Measurements from ENCODE around the gene PDGFA.

The PDGFA gene

DNA sequence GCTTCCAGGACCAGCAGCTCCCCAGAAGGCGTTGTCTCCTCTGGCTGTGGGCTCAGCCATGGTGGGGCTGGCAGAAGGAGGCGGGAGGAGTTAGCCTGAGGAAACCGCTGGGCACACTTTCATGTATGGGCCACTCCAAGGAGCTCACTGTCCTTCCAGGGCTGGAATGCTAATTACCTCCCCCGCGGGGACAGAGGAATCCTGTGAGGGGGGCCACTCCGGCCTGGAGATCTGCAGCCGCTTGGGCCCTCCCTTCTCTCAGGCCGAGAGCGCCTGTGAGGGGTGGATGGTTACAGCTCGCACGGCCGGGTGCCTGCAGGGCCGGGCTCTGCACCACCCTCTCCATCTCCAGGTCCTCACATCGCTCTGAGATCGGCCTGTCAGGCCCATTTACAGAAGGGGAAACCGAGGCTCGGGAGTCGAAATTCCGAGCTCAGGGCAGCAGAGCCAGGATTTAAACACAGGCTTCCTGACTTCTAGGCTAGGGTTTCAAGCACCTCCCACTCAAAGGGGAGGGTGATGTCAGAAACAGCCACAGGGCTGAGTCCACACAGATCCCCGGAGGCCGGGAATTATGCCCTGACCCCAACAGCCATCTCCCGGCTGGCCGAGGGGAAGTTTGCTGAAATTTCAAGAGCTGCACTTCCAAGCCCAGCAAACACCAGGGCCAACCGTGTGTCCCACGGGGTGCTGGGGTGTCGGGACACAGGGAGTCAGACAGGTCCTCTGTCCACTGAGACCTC lies 59.1 kb downstream of the PDGFA start:
- DNase-seq (ENCODE audit: low read depth) = no peak

DNA sequence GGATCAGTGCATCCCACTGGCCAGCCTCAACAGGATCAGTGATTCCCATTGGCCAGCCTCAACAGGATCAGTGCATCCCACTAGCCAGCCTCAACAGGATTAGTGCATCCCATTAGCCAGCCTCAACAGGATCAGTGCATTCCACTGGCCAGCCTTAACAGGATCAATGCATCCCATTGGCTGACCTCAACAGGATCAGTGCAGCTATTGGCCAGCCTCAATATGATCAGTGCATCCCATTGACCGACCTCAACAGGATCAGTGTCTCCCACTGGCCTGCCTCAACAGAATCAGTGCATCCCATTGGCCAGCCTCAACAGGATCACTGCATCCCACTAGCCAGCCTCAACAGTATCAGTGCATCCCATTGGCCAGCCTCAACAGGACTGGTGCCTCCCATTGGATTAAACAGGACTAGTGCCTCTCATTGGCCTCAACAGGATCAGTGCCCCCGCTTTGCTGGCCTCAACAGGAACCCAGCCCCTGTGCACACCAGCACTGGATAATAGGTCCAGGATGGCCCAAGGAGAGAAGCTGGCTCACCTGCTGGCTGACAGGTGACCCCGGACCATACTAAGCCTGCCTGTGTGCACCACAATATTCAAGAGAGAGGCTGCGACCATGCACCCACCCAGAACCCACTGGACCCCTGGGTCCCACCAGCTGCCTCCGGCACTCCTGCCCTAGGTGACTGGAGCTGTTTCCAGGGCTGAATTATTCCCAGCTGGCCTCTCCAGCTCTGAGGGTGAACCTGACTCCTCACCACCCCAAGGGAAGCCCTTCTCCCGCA lies 59.9 kb downstream of the PDGFA start:
- DNase-seq (ENCODE audit: low read depth) = no peak

DNA sequence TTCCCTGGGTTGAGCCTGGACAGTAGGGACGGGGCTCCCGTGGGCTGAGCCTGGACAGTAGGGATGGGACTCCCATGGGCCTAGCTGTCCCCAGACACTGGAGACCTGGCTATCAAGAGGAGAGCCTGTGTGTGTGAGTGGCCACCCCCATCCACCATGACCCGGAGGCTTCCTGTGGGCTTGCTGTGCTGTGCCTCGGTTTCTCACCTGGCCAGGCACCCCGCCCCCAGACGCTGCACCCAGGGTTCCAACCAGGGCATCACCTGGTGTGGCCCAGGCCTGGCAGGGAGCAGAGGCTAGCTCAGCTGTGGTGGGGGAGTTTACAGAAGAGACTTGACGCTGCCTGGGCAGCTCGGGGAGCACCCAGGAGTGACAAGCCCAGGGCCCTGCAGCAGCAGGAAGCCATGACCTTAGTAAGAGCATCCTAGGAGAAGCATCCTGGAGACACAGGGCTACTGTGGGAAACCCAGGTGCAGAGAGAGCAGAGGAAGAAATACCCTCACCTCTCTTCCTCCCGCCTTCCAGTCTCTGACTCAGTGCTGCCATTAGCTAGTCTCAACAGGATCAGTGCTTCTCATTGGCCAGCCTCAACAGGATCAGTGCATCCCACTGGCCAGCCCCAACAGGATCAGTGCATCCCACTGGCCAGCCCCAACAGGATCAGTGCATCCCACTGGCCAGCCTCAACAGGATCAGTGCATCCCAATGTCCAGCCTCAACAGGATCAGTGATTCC lies 61.0 kb downstream of the PDGFA start:
- no peak for DNase-seq (ENCODE audit: low read depth)

- DNase-seq (ENCODE audit: low read depth) = no peak
Measured at GRCh38 chr7:457814-458510, 61.7 kb downstream of the PDGFA start.

GRCh38 chr7:455110-455928 lies 64.3 kb downstream of the PDGFA start:
- no peak for DNase-seq (ENCODE audit: low read depth)

- DNase-seq (ENCODE audit: low read depth) = no peak
Measured at GRCh38 chr7:454356-455109, 65.1 kb downstream of the PDGFA start.

- DNase-seq (ENCODE audit: low read depth) = no peak
Measured at GRCh38 chr7:453597-454306, 65.9 kb downstream of the PDGFA start.

- DNase-seq (ENCODE audit: low read depth) = no peak
Measured at GRCh38 chr7:452791-453455, 66.7 kb downstream of the PDGFA start.

DNA sequence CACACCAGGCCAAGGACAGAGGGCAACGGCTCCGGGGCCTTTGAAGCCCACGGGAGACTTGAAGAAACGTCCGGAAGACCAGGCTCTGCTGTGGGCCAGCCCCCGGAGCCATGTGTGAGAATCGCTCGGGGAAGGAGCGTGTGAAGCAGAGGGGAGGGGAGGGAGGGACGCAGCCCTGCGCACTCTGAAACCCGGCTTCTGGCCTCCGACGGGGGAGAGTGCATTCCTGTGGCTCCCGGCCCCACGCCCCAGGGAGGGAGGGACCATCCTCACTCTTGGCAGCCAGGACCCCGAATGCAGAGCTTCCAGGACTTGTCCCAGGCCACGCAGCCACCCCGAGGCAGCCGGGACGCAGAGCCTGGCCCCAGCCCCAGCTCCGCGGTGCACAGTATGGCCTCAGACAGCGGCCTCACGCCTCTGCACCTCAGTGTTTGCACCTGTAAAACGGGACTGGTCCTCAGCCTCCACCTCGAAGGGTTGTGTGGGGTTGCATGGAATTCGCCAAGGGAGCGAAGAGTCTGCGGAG lies 67.4 kb downstream of the PDGFA start:
- DNase-seq (ENCODE audit: low read depth) = no peak

DNA sequence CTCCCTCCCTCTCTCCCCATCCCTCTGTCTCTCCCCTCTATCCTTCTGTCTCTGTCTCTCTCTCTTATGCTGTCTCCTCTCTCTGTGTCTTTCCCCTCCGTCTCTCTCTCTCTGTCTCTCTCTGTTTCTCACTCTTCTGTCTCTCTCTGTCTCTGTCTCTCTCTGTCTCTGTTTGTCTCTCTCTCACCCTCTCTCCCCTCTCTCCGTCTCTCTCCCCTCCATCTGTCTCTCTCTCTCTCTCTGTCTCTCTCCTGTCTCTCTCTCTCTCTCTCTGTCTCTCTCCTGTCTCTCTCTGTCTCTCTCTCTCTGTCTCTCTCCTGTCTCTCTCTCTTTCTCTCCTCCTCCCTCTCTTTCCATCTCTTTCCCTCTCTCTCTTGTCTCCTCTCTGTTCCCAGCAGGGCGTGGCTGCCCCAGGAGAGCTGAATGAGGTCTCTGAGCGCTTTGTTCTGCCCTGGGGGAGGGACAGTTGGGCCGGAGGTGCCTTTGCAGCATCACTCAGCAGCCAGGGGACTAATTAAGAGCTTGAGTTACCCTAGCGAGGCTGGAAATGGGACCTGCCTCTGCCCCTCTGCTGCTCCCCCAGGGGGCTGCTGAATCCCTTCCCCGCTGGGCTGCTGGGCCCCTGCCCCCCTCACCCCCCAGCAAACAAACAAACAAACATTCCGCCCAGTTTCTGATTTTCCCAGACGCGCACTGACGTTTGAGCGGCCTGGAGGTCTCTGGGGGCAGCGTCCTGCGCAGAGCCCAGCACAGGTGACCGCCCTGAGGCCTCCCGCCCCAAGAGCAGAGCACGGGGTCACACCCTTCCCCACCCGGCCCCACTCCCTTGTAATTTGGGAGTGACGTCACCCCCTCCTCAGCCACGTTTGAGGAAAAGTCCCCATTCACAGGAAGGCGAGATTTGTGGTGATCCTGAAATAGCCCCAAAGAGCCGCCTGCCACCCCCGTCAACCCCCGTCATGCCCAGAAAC lies 68.1 kb downstream of the PDGFA start:
- no peak for DNase-seq (ENCODE audit: low read depth)

GRCh38 chr7:450741-451140 lies 68.9 kb downstream of the PDGFA start:
- DNase-seq (ENCODE audit: low read depth) = no peak

DNA sequence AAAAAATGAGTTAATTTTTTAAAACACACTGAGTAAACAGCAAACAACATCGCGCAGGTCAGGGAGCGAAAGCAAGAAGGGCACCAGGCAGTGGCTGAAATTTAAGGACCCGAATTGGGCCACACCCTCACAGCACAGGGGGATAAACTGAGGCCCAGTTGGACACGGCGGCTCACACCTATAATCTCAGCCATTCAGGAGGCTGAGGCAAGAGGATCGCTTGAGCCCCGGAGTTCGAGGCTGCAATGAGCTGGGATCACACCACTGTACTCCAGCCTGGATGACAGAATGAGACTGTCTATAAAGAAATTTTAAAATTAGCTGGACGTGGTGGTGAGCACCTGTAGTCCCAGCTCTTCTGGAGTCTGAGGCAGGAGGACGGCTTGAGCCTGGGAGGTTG lies 69.6 kb downstream of the PDGFA start:
- no peak for DNase-seq (ENCODE audit: low read depth)

- DNase-seq (ENCODE audit: low read depth) = no peak
Measured at GRCh38 chr7:449324-450019, 70.2 kb downstream of the PDGFA start.

DNA sequence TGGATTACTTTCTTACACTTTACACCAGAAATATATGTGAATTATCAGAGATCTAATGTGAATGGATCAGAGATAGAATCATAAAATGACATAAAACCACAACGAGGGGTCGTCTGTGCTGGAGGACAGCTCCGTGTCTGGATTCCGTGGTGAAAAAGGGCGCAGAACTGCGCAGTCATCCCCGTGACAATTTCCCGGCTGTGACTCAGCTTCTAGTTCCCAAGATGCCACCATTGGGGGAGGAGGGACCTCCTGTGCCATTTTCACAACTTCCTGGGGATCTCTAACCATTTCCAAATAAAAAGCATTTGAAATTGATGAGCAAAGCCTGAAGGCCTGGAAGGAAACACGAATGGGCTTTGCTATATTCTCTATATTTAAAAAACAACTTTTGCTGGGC lies 72.1 kb downstream of the PDGFA start:
- no peak for DNase-seq (ENCODE audit: low read depth)
